Measurements from ENCODE around the gene IGSF8.

DNA sequence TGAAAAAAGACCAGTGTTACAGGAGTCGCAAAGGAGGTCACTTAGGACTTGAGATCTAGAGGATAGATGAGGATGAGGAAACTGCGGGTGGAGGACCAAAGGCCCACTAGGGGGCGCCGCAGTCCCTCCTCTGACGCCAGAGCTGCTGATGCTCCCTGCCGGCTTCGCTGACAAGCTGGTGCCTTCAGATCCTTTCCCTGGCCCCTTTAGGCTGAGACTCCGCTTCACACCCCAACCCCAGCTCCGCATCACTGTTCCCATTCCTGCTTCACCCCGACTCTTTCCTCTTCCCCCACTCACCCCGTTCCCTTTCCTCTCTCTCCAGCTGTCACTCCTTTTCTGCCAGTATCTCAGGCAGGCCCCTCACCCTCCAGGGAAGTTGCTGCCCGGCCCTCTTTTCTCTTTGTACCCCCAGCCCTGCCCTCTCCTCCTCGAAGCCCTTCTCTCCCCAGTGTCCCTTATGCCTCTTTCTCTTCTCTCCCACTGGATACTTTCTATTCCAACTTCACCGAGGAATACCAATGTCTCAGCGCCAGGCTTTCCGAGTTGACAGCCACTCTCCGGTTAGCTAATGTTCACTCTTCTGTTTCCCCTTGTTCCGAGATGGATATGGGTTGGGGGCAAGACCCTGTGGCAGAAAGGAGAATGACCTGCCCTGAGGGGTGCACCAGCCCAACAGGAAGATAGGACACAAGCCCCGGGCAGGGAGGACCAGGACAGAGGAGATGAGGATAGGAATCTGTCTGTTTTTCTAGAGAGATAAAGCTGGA, 12.5 kb downstream of the IGSF8 start:
- TF ChIP-seq, protein P1, sequence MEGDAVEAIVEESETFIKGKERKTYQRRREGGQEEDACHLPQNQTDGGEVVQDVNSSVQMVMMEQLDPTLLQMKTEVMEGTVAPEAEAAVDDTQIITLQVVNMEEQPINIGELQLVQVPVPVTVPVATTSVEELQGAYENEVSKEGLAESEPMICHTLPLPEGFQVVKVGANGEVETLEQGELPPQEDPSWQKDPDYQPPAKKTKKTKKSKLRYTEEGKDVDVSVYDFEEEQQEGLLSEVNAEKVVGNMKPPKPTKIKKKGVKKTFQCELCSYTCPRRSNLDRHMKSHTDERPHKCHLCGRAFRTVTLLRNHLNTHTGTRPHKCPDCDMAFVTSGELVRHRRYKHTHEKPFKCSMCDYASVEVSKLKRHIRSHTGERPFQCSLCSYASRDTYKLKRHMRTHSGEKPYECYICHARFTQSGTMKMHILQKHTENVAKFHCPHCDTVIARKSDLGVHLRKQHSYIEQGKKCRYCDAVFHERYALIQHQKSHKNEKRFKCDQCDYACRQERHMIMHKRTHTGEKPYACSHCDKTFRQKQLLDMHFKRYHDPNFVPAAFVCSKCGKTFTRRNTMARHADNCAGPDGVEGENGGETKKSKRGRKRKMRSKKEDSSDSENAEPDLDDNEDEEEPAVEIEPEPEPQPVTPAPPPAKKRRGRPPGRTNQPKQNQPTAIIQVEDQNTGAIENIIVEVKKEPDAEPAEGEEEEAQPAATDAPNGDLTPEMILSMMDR (IDR thresholded peaks at IDR 0.05; ENCODE audit: low read depth, low read length, poor library complexity, severe bottlenecking): peak; percentile 79
- TF ChIP-seq EZH2phosphoT487 (IDR thresholded peaks at IDR 0.05; ENCODE audit: borderline replicate concordance, low read length): no peak
